Loucy (cell line): Measurements from ENCODE around the gene TBX6.

Experiments
- H2AFZ ChIP-seq: fragments of 200-600 bp; sonication (generic); 2 replicates; pipeline ENCODE4 v1.6.0; 2016; ENCODE audit warnings: antibody characterized with exemption, mild to moderate bottlenecking, low read length, moderate library complexity
- H3F3A ChIP-seq: fragments of 200-600 bp; 2 replicates; pipeline ENCODE4 v1.6.0; 2016; ENCODE audit warnings: antibody characterized with exemption, low read depth, mild to moderate bottlenecking
- H3K27me3 ChIP-seq: fragments of 200-600 bp; sonication (generic); 2 replicates; pipeline ENCODE4 v1.6.1; 2014; ENCODE audit warnings: low read length, mild to moderate bottlenecking; ENCODE audit not compliant: insufficient read depth, poor library complexity, severe bottlenecking
- H3K36me3 ChIP-seq: fragments of 200-600 bp; sonication (generic); 2 replicates; pipeline ENCODE4 v1.6.1; 2016; ENCODE audit warnings: low read length; ENCODE audit not compliant: insufficient read depth
- H3K4me1 ChIP-seq: fragments of 200-600 bp; sonication (generic); 2 replicates; pipeline ENCODE4 v1.5.1; 2014; ENCODE audit warnings: low read length, mild to moderate bottlenecking; ENCODE audit not compliant: insufficient read depth, poor library complexity, severe bottlenecking
- H3K4me2 ChIP-seq: fragments of 200-600 bp; sonication (generic); 2 replicates; pipeline ENCODE4 v1.6.0; 2014; ENCODE audit warnings: antibody characterized with exemption, low read length, low read depth, mild to moderate bottlenecking; ENCODE audit not compliant: poor library complexity, severe bottlenecking
- H3K4me3 ChIP-seq: fragments of 200-600 bp; sonication (generic); 2 replicates; pipeline ENCODE4 v1.5.1; 2014; ENCODE audit warnings: low read length, mild to moderate bottlenecking, mixed read lengths; ENCODE audit not compliant: poor library complexity, severe bottlenecking
- H3K79me2 ChIP-seq: fragments of 200-600 bp; sonication (generic); 2 replicates; pipeline ENCODE4 v1.6.1; 2014; ENCODE audit warnings: low read length; ENCODE audit not compliant: insufficient read depth
- H3K9ac ChIP-seq: fragments of 200-600 bp; sonication (generic); 2 replicates; pipeline ENCODE4 v1.6.0; 2014; ENCODE audit warnings: mild to moderate bottlenecking, low read depth, low read length, moderate library complexity; ENCODE audit not compliant: poor library complexity, severe bottlenecking
- H3K9me2 ChIP-seq: fragments of 200-600 bp; sonication (generic); replicated peaks from 2 replicates; pipeline ENCODE4 v1.6.1; 2016; ENCODE audit warnings: low read depth, low read length, mixed read lengths
- H3K9me3 ChIP-seq: fragments of 200-600 bp; sonication (generic); 2 replicates; pipeline ENCODE4 v1.6.1; 2014; ENCODE audit warnings: mild to moderate bottlenecking, antibody characterized with exemption, low read length, low read depth; ENCODE audit not compliant: insufficient read depth
- H4K20me1 ChIP-seq: fragments of 200-600 bp; sonication (generic); 2 replicates; pipeline ENCODE4 v1.6.0; 2014; ENCODE audit warnings: antibody characterized with exemption, low read length, mild to moderate bottlenecking; ENCODE audit not compliant: insufficient read depth, poor library complexity, severe bottlenecking
- CTCF ChIP-seq: fragments of 200-600 bp; sonication (generic); conservative IDR thresholded peaks from 2 replicates; pipeline ENCODE4 v1.5.1; 2014; ENCODE audit warnings: mild to moderate bottlenecking, antibody characterized with exemption, low read length
- EZH2phosphoT487 ChIP-seq: fragments of 200-600 bp; IDR thresholded peaks from 2 replicates; pipeline ENCODE4 v1.6.1; 2018; ENCODE audit warnings: antibody characterized with exemption, mild to moderate bottlenecking, moderate library complexity, borderline replicate concordance

Gene TBX6

GRCh38 chr16:30054959-30055553, 36.7 kb downstream of the TBX6 start:
- H4K20me1 ChIP-seq: no peaks in the 10 kb centered on the region
- H3K36me3 ChIP-seq: no peaks in the 10 kb centered on the region
- peak overlapping the region; percentile 53 for H3K9ac ChIP-seq
- no peaks in the 10 kb centered on the region for H3K9me2 ChIP-seq
- peak overlapping the region; percentile 77 for H2AFZ ChIP-seq
- H3F3A ChIP-seq: no peaks in the 10 kb centered on the region
- TF ChIP-seq EZH2phosphoT487: no peak
- TF ChIP-seq CTCF: peak; percentile 88
- H3K27me3 ChIP-seq: no peaks in the 10 kb centered on the region
- peak overlapping the region; percentile 68 for H3K4me2 ChIP-seq
- peaks cover 19% of the 10 kb centered on the region for H3K79me2 ChIP-seq
- H3K4me3 ChIP-seq: peak overlapping the region; percentile 53
- no peaks in the 10 kb centered on the region for H3K9me3 ChIP-seq
- H3K4me1 ChIP-seq: peaks cover 20% of the 10 kb centered on the region

GRCh38 chr16:30054451-30054850, 37.3 kb downstream of the TBX6 start:
- Histone ChIP-seq H3K9me3 (no peaks in the 10 kb centered on the region), H3K4me3 (peak overlapping the region; percentile 53), H3K36me3 (no peaks in the 10 kb centered on the region), H3F3A (no peaks in the 10 kb centered on the region), H4K20me1 (no peaks in the 10 kb centered on the region), H3K4me1 (peaks cover 20% of the 10 kb centered on the region), H3K9ac (peak overlapping the region; percentile 9), H3K9me2 (no peaks in the 10 kb centered on the region), H2AFZ (peak overlapping the region; percentile 63; the same call in 1 of the 2 replicates), H3K27me3 (no peaks in the 10 kb centered on the region), H3K4me2 (peak overlapping the region; percentile 68), H3K79me2 (peaks cover 19% of the 10 kb centered on the region)
- TF ChIP-seq CTCF: no peak
- TF ChIP-seq EZH2phosphoT487: no peak

- H3K9me2 ChIP-seq: no peaks in the 10 kb centered on the region
- H3K79me2 ChIP-seq: peaks cover 19% of the 10 kb centered on the region
- peaks cover 20% of the 10 kb centered on the region for H3K4me1 ChIP-seq
- no peaks in the 10 kb centered on the region for H3K9me3 ChIP-seq
- H3K9ac ChIP-seq: peak overlapping the region; percentile 88
- H2AFZ ChIP-seq: peak overlapping the region; percentile 85
- no peaks in the 10 kb centered on the region for H4K20me1 ChIP-seq
- H3F3A ChIP-seq: no peaks in the 10 kb centered on the region
- H3K27me3 ChIP-seq: no peaks in the 10 kb centered on the region
- H3K36me3 ChIP-seq: no peaks in the 10 kb centered on the region
- peak overlapping the region; percentile 88 for H3K4me3 ChIP-seq
- peak overlapping the region; percentile 99 for H3K4me2 ChIP-seq
- TF ChIP-seq EZH2phosphoT487 (no peak), CTCF (no peak)
Observed at GRCh38 chr16:30053376-30054015, 38.2 kb downstream of the TBX6 start.
